HFFc6 (cell line): Measurements from ENCODE around the gene CDC42BPG. TPM values are rescaled to one million over a fixed set of nuclear protein-coding genes. Genes with fewer than 3 reads are reported as not detected.

Experiments used
- DNase-seq: peaks from one replicate; pipeline ENCODE4 v3.0.0-alpha.2; 2018
- H3K27ac Mint-ChIP-seq: 2 replicates; pipeline ENCODE4 v1.8.0; 2020; ENCODE audit warnings: mild to moderate bottlenecking, mixed read lengths
- H3K27me3 Mint-ChIP-seq: 2 replicates; pipeline ENCODE4 v1.8.0; 2021; ENCODE audit warnings: mild to moderate bottlenecking, moderate library complexity, mixed read lengths; ENCODE audit not compliant: insufficient read depth
- H3K36me3 Mint-ChIP-seq: 2 replicates; pipeline ENCODE4 v1.8.0; 2021; ENCODE audit warnings: low read depth, mixed read lengths
- H3K4me1 Mint-ChIP-seq: 2 replicates; pipeline ENCODE4 v1.8.0; 2020; ENCODE audit warnings: low read depth, mixed read lengths
- H3K4me3 Mint-ChIP-seq: 2 replicates; pipeline ENCODE4 v1.8.0; 2020; ENCODE audit warnings: mild to moderate bottlenecking, moderate library complexity, mixed read lengths
- H3K9me3 Mint-ChIP-seq: 2 replicates; pipeline ENCODE4 v1.8.0; 2020; ENCODE audit warnings: mild to moderate bottlenecking, mixed read lengths
- total RNA-seq, 6 experiments: library from RNA; stranded (reverse); fragmentation: NEBNext Ultra II Directional; extraction: Animal tissue kit (Norgen Biotek cat#: 25700); gene quantifications; 2 replicates in 1 of 6; 3 replicates in 5 of 6; pipeline ENCODE4 v1.2.3, GENCODE V29; 2021
- TF ChIP-seq, protein P1 (sequence below): fragments of 200-600 bp; sonication (generic); IDR thresholded peaks from 2 replicates; pipeline ENCODE4 v1.5.0; 2021; ENCODE audit warnings: antibody characterized with exemption, mild to moderate bottlenecking

Gene CDC42BPG
- total RNA-seq, 6 experiments from 2014 or later = 0.02 to 0.21 (median 0.05) TPM; not detected in 1

DNA sequence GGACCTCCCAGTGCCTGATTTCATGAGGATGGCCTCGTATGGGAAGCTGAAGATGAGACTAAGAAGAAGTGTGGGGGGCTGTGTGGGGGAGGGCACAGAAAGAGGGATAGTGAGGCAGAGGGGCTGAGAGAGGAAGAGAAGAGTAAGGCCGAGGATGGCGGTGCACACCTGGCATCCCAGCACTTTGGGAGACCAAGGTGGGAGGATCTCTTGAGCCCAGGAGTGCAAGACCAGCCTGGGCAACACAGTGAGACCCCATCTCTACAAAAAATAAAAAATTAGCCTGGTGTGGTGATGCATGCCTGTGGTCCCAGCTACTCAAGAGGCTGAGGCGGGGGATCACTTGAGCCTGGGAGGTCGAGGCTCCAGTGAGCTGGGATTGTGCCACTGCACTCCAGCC lies 47.4 kb upstream of the CDC42BPG start:
- Mint-ChIP-seq H3K36me3 (no peaks in the 10 kb centered on the region), H3K27ac (no peak overlapping the region), H3K9me3 (no peaks in the 10 kb centered on the region), H3K4me1 (peaks cover 11% of the 10 kb centered on the region), H3K4me3 (no peak overlapping the region), H3K27me3 (no peaks in the 10 kb centered on the region)
- TF ChIP-seq, protein P1, sequence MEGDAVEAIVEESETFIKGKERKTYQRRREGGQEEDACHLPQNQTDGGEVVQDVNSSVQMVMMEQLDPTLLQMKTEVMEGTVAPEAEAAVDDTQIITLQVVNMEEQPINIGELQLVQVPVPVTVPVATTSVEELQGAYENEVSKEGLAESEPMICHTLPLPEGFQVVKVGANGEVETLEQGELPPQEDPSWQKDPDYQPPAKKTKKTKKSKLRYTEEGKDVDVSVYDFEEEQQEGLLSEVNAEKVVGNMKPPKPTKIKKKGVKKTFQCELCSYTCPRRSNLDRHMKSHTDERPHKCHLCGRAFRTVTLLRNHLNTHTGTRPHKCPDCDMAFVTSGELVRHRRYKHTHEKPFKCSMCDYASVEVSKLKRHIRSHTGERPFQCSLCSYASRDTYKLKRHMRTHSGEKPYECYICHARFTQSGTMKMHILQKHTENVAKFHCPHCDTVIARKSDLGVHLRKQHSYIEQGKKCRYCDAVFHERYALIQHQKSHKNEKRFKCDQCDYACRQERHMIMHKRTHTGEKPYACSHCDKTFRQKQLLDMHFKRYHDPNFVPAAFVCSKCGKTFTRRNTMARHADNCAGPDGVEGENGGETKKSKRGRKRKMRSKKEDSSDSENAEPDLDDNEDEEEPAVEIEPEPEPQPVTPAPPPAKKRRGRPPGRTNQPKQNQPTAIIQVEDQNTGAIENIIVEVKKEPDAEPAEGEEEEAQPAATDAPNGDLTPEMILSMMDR = no peak
- DNase-seq = no peak

DNA sequence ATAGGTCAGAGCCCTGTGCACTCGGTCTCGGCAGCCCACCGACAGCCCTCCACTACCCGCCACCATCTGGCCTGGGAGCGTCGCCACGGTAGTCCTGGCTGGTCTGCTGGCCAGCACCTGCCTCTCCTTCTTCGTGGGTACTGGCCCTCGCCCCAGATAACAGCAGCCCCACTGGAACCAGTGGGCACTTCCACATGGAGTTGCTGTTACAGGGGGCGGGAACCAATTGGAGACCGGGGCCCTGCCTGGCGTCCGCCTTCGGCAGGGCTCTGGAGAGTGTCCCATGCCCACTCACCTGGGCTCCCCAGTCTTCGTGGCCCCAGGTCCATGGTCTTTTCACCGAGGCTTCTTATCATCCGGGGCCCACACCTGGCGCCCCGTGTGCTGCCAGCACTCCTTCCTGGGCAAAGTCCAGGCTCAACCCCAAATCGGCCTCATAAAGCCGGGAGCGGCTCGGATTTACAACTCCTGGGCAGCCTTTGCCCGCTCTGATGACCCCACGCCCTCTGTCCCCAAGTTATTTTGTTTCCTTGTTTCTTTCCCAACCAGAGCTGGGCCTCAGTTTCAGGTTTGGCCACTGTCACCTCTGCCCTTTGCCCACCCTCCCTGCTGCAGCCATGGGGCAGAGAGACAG lies 46.9 kb upstream of the CDC42BPG start:
- Mint-ChIP-seq H3K27me3 (no peaks in the 10 kb centered on the region), H3K4me1 (peaks cover 12% of the 10 kb centered on the region), H3K9me3 (no peaks in the 10 kb centered on the region), H3K27ac (no peak overlapping the region), H3K36me3 (no peaks in the 10 kb centered on the region), H3K4me3 (no peak overlapping the region)
- TF ChIP-seq, protein P1 = no peak
- DNase-seq = no peak

DNA sequence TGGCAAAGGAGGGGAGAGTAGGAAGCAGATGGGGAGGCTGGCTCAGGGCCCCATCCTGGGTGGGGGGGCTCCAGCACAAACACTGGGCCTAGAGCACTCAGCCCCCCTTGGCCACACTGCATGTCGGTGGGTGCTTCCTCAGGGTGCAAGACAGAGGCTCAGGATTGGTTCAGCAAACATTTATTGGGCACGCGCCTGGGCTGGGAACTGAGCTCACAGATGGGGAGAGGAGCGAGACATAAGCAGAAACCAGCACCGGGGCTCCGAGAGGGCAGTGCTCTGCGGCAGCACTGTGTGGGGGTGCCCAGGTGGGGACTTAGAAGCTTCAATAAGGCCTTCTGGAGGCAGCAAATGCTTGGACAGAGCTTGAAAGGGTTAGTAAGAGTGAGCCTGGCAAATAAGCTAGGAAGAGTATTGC lies 46.1 kb upstream of the CDC42BPG start:
- TF ChIP-seq, protein P1 = no peak
- H3K9me3 Mint-ChIP-seq = no peaks in the 10 kb centered on the region
- no peak for DNase-seq
- H3K27me3 Mint-ChIP-seq = no peaks in the 10 kb centered on the region
- no peaks in the 10 kb centered on the region for H3K36me3 Mint-ChIP-seq
- H3K27ac Mint-ChIP-seq = no peak overlapping the region
- H3K4me3 Mint-ChIP-seq = no peak overlapping the region
- H3K4me1 Mint-ChIP-seq = peaks cover 20% of the 10 kb centered on the region

DNA sequence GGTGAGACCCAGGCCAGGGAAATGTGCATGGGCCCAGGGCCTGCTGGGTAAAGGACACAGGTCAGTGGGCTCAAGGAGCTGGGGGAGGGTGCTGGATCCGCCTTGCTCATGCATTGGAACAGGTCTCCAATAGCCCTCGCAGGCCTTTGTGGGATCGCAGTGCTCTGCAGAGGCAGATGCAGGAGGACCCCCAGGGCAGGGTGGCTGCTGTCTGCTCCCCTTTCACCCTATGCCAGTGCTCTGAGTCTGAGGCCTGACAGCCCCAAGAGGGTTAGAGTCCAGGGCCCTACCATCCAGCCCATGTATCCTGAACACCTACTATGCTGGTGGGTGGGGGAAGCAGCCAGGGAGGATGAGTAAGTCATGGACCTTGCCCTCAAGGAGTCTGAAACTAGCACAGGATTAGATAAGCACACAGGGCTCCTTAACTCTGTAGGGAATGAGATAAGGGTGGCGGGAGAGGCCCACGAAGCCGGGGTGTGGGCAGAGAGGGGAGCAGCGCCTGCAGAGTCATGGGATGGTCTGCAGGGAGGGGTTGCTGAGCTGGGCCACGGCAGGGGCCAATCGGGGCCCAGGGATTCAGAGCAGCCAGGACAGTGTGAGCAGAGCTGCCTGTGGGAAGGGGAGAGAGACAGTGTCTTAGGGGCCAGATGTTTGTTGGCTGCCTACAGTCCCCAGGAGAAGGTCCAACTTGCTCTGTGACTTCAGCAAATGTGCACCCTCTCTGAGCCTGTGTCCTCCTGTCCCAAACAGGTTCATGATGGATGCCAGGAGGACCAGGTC lies 44.5 kb upstream of the CDC42BPG start:
- no peak overlapping the region for H3K27ac Mint-ChIP-seq
- no peak for DNase-seq
- no peaks in the 10 kb centered on the region for H3K36me3 Mint-ChIP-seq

DNA sequence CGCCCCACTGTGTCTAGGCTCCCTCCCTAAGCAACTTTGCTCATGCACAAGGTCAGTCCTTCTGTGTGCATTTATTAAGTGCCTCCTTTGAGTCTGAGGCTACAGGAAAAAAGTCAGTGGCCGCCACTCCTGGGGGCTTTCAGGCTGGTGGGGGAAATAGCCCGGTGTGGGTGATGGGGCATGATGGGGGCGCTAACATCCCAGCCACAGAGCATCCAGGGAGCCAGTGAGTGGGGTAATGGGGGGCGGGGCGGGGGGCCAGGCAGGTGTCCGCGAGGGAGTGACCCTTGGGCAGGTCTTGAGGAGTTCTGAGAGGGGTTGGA lies 43.9 kb upstream of the CDC42BPG start:
- H3K36me3 Mint-ChIP-seq = no peaks in the 10 kb centered on the region
- H3K4me3 Mint-ChIP-seq = no peak overlapping the region; the same call in 1 of the 2 replicates
- peaks cover 25% of the 10 kb centered on the region for H3K4me1 Mint-ChIP-seq
- no peak overlapping the region for H3K27ac Mint-ChIP-seq
- no peaks in the 10 kb centered on the region for H3K9me3 Mint-ChIP-seq
- no peaks in the 10 kb centered on the region; the same call in 1 of the 2 replicates for H3K27me3 Mint-ChIP-seq
- no peak for DNase-seq
- TF ChIP-seq, protein P1 = no peak

More for the DNA sequence above, 44.5 kb upstream of the CDC42BPG start:
- no peaks in the 10 kb centered on the region; the same call in 1 of the 2 replicates for H3K27me3 Mint-ChIP-seq
- H3K9me3 Mint-ChIP-seq = no peaks in the 10 kb centered on the region
- TF ChIP-seq, protein P1 = no peak
- no peak overlapping the region for H3K4me3 Mint-ChIP-seq
- peaks cover 25% of the 10 kb centered on the region for H3K4me1 Mint-ChIP-seq
